HEK293 (cell line): ENCODE measurements around the gene TKTL1.
"Not testable (repeated sequence)": the region's sequence is repeated elsewhere in the genome, so short reads cannot be mapped to it uniquely, and the experiment has no call there.

Experiments
- BCL11A ChIP-seq: fragments of 450-650 bp; formaldehyde crosslinking; IDR thresholded peaks from 2 replicates; pipeline ENCODE4 v1.5.1; 2016; ENCODE audit warnings: low read depth, missing biosample characterization, missing genetic modification characterization
- FEZF1 ChIP-seq: fragments of 450-650 bp; formaldehyde crosslinking; IDR thresholded peaks from 2 replicates; pipeline ENCODE4 v1.5.1; 2016; ENCODE audit warnings: missing biosample characterization, missing genetic modification characterization
- REST ChIP-seq: fragments of 450-650 bp; formaldehyde crosslinking; IDR thresholded peaks from 2 replicates; pipeline ENCODE4 v1.5.1; 2016; ENCODE audit warnings: missing biosample characterization, missing genetic modification characterization
- SP2 ChIP-seq: fragments of 450-650 bp; formaldehyde crosslinking; IDR thresholded peaks from 2 replicates; pipeline ENCODE4 v1.5.1; 2016; ENCODE audit warnings: missing biosample characterization, missing genetic modification characterization
- ZNF211 ChIP-seq: fragments of 450-650 bp; formaldehyde crosslinking; IDR thresholded peaks from 2 replicates; pipeline ENCODE4 v1.5.1; 2016; ENCODE audit warnings: low read depth, missing biosample characterization, missing genetic modification characterization
- TF ChIP-seq, protein P1 (sequence below): sonication (generic); formaldehyde crosslinking; IDR thresholded peaks from 2 replicates; pipeline ENCODE4 v1.8.1; 2022; ENCODE audit warnings: mild to moderate bottlenecking, moderate library complexity, missing genetic modification reagents
- TF ChIP-seq, protein P2 (sequence below): fragments of 450-650 bp; formaldehyde crosslinking; IDR thresholded peaks from 2 replicates; pipeline ENCODE4 v1.5.1; 2016; ENCODE audit warnings: missing biosample characterization, missing genetic modification characterization
- TF ChIP-seq, protein P3 (sequence below): fragments of 450-650 bp; formaldehyde crosslinking; IDR thresholded peaks from 2 replicates; pipeline ENCODE4 v1.5.1; 2016; ENCODE audit warnings: missing biosample characterization, missing genetic modification characterization, low read depth

DNA sequence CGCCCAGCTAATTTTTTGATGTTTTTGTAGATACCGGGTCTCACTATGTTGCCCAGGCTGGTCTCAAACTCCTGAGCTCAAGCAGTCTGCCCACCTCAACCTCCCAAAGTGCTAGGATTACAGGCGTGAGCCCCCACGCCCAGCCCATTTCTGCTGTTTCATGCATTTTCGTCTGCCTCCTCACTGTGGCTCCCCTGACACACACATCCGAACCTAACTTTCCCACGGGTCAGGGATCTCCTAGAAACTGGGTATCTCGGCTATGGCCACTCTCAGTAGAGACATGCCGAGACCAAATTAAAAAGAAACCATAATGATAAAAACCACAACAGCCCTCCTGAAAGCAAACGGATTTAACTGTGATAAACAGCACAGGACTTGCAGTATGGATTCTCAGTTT, 47.5 kb upstream of the TKTL1 start:
- not testable (repeated sequence) for TF ChIP-seq REST (tag by site-specific recombination); BCL11A (tag by site-specific recombination); ZNF211; SP2; FEZF1 (tag by site-specific recombination)
- TF ChIP-seq, protein P1, sequence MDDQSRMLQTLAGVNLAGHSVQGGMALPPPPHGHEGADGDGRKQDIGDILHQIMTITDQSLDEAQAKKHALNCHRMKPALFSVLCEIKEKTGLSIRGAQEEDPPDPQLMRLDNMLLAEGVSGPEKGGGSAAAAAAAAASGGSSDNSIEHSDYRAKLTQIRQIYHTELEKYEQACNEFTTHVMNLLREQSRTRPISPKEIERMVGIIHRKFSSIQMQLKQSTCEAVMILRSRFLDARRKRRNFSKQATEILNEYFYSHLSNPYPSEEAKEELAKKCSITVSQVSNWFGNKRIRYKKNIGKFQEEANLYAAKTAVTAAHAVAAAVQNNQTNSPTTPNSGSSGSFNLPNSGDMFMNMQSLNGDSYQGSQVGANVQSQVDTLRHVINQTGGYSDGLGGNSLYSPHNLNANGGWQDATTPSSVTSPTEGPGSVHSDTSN (CRISPR knock-in tag): not testable (repeated sequence)
- TF ChIP-seq, protein P2, sequence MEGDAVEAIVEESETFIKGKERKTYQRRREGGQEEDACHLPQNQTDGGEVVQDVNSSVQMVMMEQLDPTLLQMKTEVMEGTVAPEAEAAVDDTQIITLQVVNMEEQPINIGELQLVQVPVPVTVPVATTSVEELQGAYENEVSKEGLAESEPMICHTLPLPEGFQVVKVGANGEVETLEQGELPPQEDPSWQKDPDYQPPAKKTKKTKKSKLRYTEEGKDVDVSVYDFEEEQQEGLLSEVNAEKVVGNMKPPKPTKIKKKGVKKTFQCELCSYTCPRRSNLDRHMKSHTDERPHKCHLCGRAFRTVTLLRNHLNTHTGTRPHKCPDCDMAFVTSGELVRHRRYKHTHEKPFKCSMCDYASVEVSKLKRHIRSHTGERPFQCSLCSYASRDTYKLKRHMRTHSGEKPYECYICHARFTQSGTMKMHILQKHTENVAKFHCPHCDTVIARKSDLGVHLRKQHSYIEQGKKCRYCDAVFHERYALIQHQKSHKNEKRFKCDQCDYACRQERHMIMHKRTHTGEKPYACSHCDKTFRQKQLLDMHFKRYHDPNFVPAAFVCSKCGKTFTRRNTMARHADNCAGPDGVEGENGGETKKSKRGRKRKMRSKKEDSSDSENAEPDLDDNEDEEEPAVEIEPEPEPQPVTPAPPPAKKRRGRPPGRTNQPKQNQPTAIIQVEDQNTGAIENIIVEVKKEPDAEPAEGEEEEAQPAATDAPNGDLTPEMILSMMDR: not testable (repeated sequence)
- TF ChIP-seq, protein P3, sequence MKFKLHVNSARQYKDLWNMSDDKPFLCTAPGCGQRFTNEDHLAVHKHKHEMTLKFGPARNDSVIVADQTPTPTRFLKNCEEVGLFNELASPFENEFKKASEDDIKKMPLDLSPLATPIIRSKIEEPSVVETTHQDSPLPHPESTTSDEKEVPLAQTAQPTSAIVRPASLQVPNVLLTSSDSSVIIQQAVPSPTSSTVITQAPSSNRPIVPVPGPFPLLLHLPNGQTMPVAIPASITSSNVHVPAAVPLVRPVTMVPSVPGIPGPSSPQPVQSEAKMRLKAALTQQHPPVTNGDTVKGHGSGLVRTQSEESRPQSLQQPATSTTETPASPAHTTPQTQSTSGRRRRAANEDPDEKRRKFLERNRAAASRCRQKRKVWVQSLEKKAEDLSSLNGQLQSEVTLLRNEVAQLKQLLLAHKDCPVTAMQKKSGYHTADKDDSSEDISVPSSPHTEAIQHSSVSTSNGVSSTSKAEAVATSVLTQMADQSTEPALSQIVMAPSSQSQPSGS (tag by site-specific recombination): not testable (repeated sequence)
